Sigmoid colon (tissue), 7 donors: ENCODE measurements around the gene TTLL12. TPM values are rescaled to one million over a fixed set of nuclear protein-coding genes. Genes with fewer than 3 reads are reported as not detected.

Experiments
- DNase-seq: peaks from one replicate; pipeline ENCODE4 v3.0.0-alpha.2; 2019
- H3K27ac ChIP-seq, 4 donors: fragments of 200-600 bp; sonication (generic); one replicate each; pipeline ENCODE4 v1.5.1; 2016 to 2019; ENCODE audit warnings: mild to moderate bottlenecking in 1 of 4
- H3K27me3 ChIP-seq, 3 donors: fragments of 200-600 bp; sonication (generic); one replicate each; pipeline ENCODE4 v1.5.1; 2019; ENCODE audit warnings: mild to moderate bottlenecking in 1 of 3
- H3K36me3 ChIP-seq, 4 donors: fragments of 200-600 bp; sonication (generic); one replicate each; pipeline ENCODE4 v1.5.1; 2016 to 2019
- H3K4me1 ChIP-seq, 4 donors: fragments of 200-600 bp; sonication (generic); one replicate each; pipeline ENCODE4 v1.5.1; 2017 to 2019
- H3K4me3 ChIP-seq, 4 donors: fragments of 200-600 bp; sonication (generic); one replicate each; pipeline ENCODE4 v1.5.1; 2017 to 2019; ENCODE audit warnings: mild to moderate bottlenecking in 2 of 4, moderate library complexity in 1 of 4
- H3K9me3 ChIP-seq, 4 donors: fragments of 200-600 bp in 3 of 4; sonication (generic) in 3 of 4; one replicate each; pipeline versions ENCODE4 v1.5.1 to v1.6.1; 2013 to 2019
- EP300 ChIP-seq, 4 donors: sonication (generic); formaldehyde crosslinking; IDR thresholded peaks; one replicate each; pipeline ENCODE4 v1.6.1; 2017; ENCODE audit warnings: antibody characterized with exemption in 4 of 4
- POLR2A ChIP-seq, 2 donors: fragments of 450-650 bp; IDR thresholded peaks; one replicate each; pipeline ENCODE4 v1.6.1; 2016; ENCODE audit warnings: antibody characterized with exemption in 2 of 2, mild to moderate bottlenecking in 2 of 2, moderate library complexity in 2 of 2
- POLR2AphosphoS5 ChIP-seq, 4 donors: sonication (generic); formaldehyde crosslinking; IDR thresholded peaks; one replicate each; pipeline ENCODE4 v1.6.1; 2017; ENCODE audit warnings: antibody characterized with exemption in 4 of 4
- WGBS, 2 donors: extraction: QIAGEN DNeasy Blood & Tissue Kit; methylation state at CpG; one replicate each; pipeline ENCODE4 v1.1.7; 2013; 5-methylcytosine and 5-hydroxymethylcytosine counted together
- intact Hi-C: fragments of 100-400 bp; cut with DNase I; formaldehyde crosslinking; loops from one replicate; pipeline ENCODE4 v1.15.1; 2023
- polyA plus RNA-seq, 3 donors: library from polyadenylated mRNA; stranded (reverse); fragments of 200-250 nt; gene quantifications; one replicate each; pipeline ENCODE4 v1.2.3, GENCODE V29; 2013
- total RNA-seq, 4 donors: library from RNA; depleted of rRNA; stranded (reverse); fragments of >200 nt; gene quantifications; one replicate each; pipeline ENCODE4 v1.1.0, GENCODE V29; 2016
- TF ChIP-seq, protein P1 (sequence below), 4 experiments: fragments of 450-650 bp in 3 of 4; fragments of 200-600 bp in 1 of 4; IDR thresholded peaks; one replicate each; pipeline ENCODE4 v1.5.1; 2016 to 2019; ENCODE audit warnings: antibody characterized with exemption in 4 of 4, mild to moderate bottlenecking in 3 of 4, moderate library complexity in 2 of 4
- donor health status: healthy with polysubstance abuse.
- donor health status: Bipolar disorder and iron deficiency.
- donor health status: healthy.

Gene TTLL12
- total and polyA plus RNA-seq, 7 donors, result 13.2 to 127 (median 21.3) TPM

- intact Hi-C loops, result no loop called here
- TF ChIP-seq POLR2A (IDR thresholded peaks at IDR 0.05) (no peak), EP300 (IDR thresholded peaks at IDR 0.05) (no peak), POLR2AphosphoS5 (IDR thresholded peaks at IDR 0.05) (no peak)
- TF ChIP-seq, protein P1, sequence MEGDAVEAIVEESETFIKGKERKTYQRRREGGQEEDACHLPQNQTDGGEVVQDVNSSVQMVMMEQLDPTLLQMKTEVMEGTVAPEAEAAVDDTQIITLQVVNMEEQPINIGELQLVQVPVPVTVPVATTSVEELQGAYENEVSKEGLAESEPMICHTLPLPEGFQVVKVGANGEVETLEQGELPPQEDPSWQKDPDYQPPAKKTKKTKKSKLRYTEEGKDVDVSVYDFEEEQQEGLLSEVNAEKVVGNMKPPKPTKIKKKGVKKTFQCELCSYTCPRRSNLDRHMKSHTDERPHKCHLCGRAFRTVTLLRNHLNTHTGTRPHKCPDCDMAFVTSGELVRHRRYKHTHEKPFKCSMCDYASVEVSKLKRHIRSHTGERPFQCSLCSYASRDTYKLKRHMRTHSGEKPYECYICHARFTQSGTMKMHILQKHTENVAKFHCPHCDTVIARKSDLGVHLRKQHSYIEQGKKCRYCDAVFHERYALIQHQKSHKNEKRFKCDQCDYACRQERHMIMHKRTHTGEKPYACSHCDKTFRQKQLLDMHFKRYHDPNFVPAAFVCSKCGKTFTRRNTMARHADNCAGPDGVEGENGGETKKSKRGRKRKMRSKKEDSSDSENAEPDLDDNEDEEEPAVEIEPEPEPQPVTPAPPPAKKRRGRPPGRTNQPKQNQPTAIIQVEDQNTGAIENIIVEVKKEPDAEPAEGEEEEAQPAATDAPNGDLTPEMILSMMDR (IDR thresholded peaks at IDR 0.05), result no peak
- 37 to 69% methylated on average over 21 of the region's 21 CpGs for WGBS, 2 donors
Observed at GRCh38 chr22:43118024-43118849, 68.7 kb downstream of the TTLL12 start.

GRCh38 chr22:43116932-43117331 lies 70.0 kb downstream of the TTLL12 start:
- 96 to 97% methylated on average over 7 of the region's 7 CpGs for WGBS, 2 donors
- peaks cover 12 to 52% (median 35%) of the 10 kb centered on the region in 3 donors for H3K27me3 ChIP-seq
- intact Hi-C loops, result no loop called here
- H3K27ac ChIP-seq, result no peak overlapping the region
- H3K4me3 ChIP-seq, result no peak overlapping the region
- TF ChIP-seq EP300 (IDR thresholded peaks at IDR 0.05) (no peak), POLR2A (IDR thresholded peaks at IDR 0.05) (no peak), POLR2AphosphoS5 (IDR thresholded peaks at IDR 0.05) (no peak)
- TF ChIP-seq, protein P1 (IDR thresholded peaks at IDR 0.05), result no peak
- DNase-seq, result no peak
- no peaks in the 10 kb centered on the region for H3K4me1 ChIP-seq
- H3K9me3 ChIP-seq, result no peaks in the 10 kb centered on the region
- no peaks in the 10 kb centered on the region for H3K36me3 ChIP-seq

More at GRCh38 chr22:43118024-43118849, 68.7 kb downstream of the TTLL12 start:
- no peaks in the 10 kb centered on the region for H3K4me1 ChIP-seq
- H3K9me3 ChIP-seq, result no peaks in the 10 kb centered on the region
- no peak overlapping the region for H3K4me3 ChIP-seq
- no peak for DNase-seq
- H3K27ac ChIP-seq, result no peak overlapping the region
- H3K27me3 ChIP-seq, result peaks cover 7 to 39% (median 22%) of the 10 kb centered on the region in 3 donors
- H3K36me3 ChIP-seq, result no peaks in the 10 kb centered on the region

Other genes starting within 250 kb of the TTLL12 start
- 10 to 100 TPM; 44.2 to 52.3 (median 48.3) TPM for gene PACSIN2, start 172.0 kb downstream of the TTLL12 start, total RNA-seq
- 100 to 1,000 TPM in 1 of 3 donors, 10 to 100 TPM in 2; 75.1 to 126 (median 91.4) TPM for gene PACSIN2, start 172.0 kb downstream of the TTLL12 start, polyA plus RNA-seq
- 1 to 10 TPM; 4.3 to 6.4 (median 5.5) TPM for gene TTLL1, start 97.7 kb downstream of the TTLL12 start, total RNA-seq
- 1 to 10 TPM; 2.4 to 3.7 (median 3.0) TPM for gene TTLL1, start 97.7 kb downstream of the TTLL12 start, polyA plus RNA-seq
- not detected for gene BIK, start 76.4 kb downstream of the TTLL12 start, total RNA-seq
- gene BIK, start 76.4 kb downstream of the TTLL12 start, polyA plus RNA-seq, result 10 to 100 TPM; 29.6 to 39.1 (median 35.4) TPM
- 10 to 100 TPM; 15.3 to 20.8 (median 17.9) TPM for gene MCAT, start 43.7 kb downstream of the TTLL12 start, total RNA-seq
- gene MCAT, start 43.7 kb downstream of the TTLL12 start, polyA plus RNA-seq, result 10 to 100 TPM; 10.2 to 23.4 (median 14.3) TPM
- gene TSPO, start 35.6 kb downstream of the TTLL12 start, total RNA-seq, result 100 to 1,000 TPM; 126 to 219 (median 157) TPM
- 100 to 1,000 TPM; 395 to 513 (median 443) TPM for gene TSPO, start 35.6 kb downstream of the TTLL12 start, polyA plus RNA-seq
- under 1 TPM; 0.33 to 0.81 (median 0.46) TPM for gene SCUBE1, start 156.2 kb upstream of the TTLL12 start, total RNA-seq
- 1 to 10 TPM in 1 of 3 donors, under 1 TPM in 2; 0.23 to 1.1 (median 0.60) TPM for gene SCUBE1, start 156.2 kb upstream of the TTLL12 start, polyA plus RNA-seq
- gene MPPED1, start 224.9 kb upstream of the TTLL12 start, total RNA-seq, result not detected
- gene MPPED1, start 224.9 kb upstream of the TTLL12 start, polyA plus RNA-seq, result not detected